GM06990 (cell line): ENCODE measurements around the gene POU4F1.

ENCODE experiments used
- DNase-seq: peaks from one replicate; pipeline ENCODE4 v3.0.0-alpha.2; 2011; ENCODE audit not compliant: insufficient read length; ENCODE audit errors: extremely low read depth
- H3K27me3 ChIP-seq: replicated peaks from 2 replicates; pipeline ENCODE4 v1.6.0; 2011; ENCODE audit warnings: low read length; ENCODE audit not compliant: control insufficient read depth, insufficient read depth
- H3K36me3 ChIP-seq: 2 replicates; pipeline ENCODE4 v1.5.1; 2011; ENCODE audit warnings: low read length; ENCODE audit not compliant: control insufficient read depth, insufficient read depth
- H3K4me3 ChIP-seq: replicated peaks from 2 replicates; pipeline ENCODE4 v1.5.1; 2011; ENCODE audit warnings: low read depth, mild to moderate bottlenecking, control low read depth, low read length
- TF ChIP-seq, protein P1 (sequence below): IDR thresholded peaks from 2 replicates; pipeline ENCODE4 v1.5.1; 2011; ENCODE audit warnings: low read length, control low read depth, mild to moderate bottlenecking, inconsistent platforms; ENCODE audit not compliant: insufficient read depth, poor library complexity, severe bottlenecking

Gene POU4F1

GRCh38 chr13:78608688-78609463, 5.5 kb upstream of the POU4F1 start:
- Histone ChIP-seq H3K27me3 (peaks cover 9% of the 10 kb centered on the region), H3K36me3 (no peaks in the 10 kb centered on the region), H3K4me3 (peak overlapping the region; percentile 41)
- DNase-seq = no peak
- TF ChIP-seq, protein P1, sequence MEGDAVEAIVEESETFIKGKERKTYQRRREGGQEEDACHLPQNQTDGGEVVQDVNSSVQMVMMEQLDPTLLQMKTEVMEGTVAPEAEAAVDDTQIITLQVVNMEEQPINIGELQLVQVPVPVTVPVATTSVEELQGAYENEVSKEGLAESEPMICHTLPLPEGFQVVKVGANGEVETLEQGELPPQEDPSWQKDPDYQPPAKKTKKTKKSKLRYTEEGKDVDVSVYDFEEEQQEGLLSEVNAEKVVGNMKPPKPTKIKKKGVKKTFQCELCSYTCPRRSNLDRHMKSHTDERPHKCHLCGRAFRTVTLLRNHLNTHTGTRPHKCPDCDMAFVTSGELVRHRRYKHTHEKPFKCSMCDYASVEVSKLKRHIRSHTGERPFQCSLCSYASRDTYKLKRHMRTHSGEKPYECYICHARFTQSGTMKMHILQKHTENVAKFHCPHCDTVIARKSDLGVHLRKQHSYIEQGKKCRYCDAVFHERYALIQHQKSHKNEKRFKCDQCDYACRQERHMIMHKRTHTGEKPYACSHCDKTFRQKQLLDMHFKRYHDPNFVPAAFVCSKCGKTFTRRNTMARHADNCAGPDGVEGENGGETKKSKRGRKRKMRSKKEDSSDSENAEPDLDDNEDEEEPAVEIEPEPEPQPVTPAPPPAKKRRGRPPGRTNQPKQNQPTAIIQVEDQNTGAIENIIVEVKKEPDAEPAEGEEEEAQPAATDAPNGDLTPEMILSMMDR = no peak

GRCh38 chr13:78608252-78608687, 4.9 kb upstream of the POU4F1 start:
- DNase-seq = no peak
- H3K36me3 ChIP-seq = no peaks in the 10 kb centered on the region
- H3K4me3 ChIP-seq = peak overlapping the region; percentile 41; the same call in 1 of the 2 replicates
- TF ChIP-seq, protein P1 = no peak
- peaks cover 9% of the 10 kb centered on the region for H3K27me3 ChIP-seq

- Histone ChIP-seq H3K4me3 (no peak overlapping the region), H3K27me3 (peaks cover 9% of the 10 kb centered on the region), H3K36me3 (no peaks in the 10 kb centered on the region)
- DNase-seq = no peak
- TF ChIP-seq, protein P1 = no peak
Measured at GRCh38 chr13:78607409-78608251, 4.3 kb upstream of the POU4F1 start.

DNA sequence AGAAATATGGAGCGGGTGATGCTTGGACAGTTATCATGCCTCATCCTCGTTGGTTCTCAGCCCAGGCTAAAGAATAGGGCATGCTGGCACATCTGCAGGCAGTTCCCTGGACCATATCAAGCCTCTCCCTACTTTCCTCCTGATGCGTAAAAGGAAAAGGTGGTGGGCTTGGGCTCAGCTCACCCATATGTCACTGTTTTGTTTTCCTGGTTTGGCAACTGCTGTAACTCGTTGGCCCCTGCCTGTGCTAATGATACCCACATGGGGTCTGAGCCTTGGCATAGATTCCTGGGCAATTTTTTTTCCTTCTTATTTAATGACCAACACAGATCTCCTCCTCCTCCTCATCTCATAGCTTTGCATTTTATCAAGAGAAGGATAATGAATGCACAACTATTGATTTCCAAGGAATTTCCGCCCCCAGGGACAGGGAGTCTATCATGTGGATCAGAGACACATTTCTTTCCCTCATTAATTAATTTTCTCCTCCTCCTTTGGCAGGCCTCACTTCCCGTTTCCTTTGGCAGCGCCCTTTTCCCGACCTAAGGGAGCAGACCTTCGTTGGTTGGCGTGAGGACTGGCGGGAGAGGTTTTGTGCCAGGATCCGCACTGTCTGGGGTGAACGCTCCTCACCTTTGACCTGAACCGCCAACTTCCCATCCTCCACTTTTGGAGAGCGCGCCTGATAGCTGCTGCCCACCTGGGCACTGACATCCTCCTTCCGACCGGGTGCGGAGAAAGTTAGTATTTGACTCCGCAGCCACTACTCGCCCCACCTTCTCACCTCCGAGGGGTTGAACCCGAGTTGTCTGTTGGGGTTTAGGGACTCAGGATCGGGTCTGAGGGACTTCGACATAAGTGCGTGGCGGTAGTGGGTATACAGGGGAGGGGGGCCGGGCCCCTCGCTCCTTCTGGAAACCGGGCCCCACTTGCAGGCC, 3.4 kb upstream of the POU4F1 start:
- no peak for DNase-seq
- TF ChIP-seq, protein P1 = no peak
- Histone ChIP-seq H3K36me3 (no peaks in the 10 kb centered on the region), H3K27me3 (peaks cover 9% of the 10 kb centered on the region), H3K4me3 (no peak overlapping the region)

DNA sequence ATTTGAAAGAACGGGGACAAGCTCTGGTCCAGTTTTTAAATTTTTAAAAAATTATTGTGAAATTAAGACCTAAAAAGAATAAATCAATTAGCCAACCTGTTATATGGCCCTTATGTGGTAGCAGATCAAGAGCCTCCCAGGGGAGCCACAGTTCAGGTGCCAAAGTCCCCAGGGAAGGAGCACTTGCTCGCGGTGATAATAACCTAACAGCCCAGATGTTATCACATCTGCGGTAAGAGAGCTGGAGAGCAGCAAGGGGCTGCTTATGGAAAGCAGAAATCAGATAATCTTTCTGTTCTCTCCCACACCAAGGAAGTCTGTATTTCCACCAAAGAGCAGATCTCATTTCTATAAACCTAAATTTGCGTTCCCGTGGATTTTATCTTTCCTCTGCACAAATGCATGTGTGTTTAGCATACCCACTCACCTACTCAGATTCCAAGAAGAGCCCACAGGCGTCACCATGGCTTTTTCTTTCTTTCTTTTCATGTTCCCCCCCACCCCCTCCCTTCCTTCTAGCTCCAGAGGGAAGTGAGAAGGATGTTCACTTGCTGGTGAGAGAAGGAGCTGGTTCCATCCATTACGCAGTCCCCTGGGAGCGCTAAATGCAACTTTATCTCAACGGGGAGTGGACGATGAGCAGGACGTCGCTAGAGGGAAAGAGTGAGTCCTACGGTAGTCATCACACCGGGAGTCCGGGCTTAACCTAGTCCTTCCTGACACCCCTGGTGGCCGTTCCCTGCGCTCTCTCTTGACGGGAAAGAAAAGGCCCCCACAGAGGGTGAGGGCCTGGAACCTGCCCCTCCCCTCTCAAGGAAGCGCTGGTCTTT, 1.6 kb upstream of the POU4F1 start:
- DNase-seq = no peak
- H3K4me3 ChIP-seq = no peak overlapping the region
- TF ChIP-seq, protein P1 = peak; percentile 23
- no peaks in the 10 kb centered on the region for H3K36me3 ChIP-seq
- H3K27me3 ChIP-seq = peaks cover 11% of the 10 kb centered on the region
